HG03097 (cell line): Measurements from ENCODE around the gene TENM4.
"Not testable (repeated sequence)": the region's sequence is repeated elsewhere in the genome, so short reads cannot be mapped to it uniquely, and the experiment has no call there.

Experiments used
- ATAC-seq: cut with Tn5 transposase; IDR thresholded peaks from one replicate; pipeline ENCODE4 v1.9.1; 2021; ENCODE audit not compliant: unreplicated experiment, low FRiP score

Gene TENM4

GRCh38 chr11:78612721-78613377 lies 828.0 kb downstream of the TENM4 start:
- ATAC-seq = no peak

DNA sequence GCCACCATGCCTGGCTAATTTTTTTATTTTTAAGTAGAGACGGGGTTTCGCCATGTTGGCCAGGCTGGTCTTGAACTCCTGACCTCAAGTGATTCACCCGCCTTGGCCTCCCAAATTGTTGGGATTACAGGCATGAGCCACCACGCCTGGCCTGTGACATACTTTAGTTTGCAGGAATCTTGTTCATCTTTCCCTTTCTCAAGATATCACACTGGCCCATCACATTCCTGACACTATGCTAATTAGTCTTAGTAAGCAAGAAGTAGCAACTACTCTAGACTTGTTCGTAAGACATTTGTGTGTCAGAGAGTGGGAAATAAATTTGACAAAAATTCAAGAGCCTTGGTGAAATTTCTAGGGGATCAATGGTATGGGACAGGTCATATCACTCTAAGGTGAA lies 831.5 kb downstream of the TENM4 start:
- ATAC-seq = not testable (repeated sequence)

- no peak for ATAC-seq
These were observed 833.1 kb downstream of the TENM4 start for GRCh38 chr11:78607696-78608095.

DNA sequence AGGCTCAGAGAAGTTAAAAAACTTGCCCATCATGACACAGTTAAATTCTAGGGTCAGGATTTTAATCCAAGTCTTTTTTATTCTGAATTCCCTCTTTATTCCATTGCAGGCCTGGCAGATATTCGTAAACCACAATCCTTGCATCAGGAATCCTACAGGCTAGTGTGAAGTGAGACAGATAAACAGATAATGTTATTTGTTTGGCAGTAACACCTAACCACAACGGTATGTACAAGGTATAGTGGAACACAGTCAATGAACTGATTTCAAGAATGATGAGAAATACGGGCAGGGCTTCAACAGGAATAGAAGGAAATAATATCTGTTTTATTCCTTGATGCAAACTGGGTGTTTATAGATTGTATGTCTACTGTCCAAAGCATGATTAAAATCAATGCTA lies 834.2 kb downstream of the TENM4 start:
- ATAC-seq = no peak

DNA sequence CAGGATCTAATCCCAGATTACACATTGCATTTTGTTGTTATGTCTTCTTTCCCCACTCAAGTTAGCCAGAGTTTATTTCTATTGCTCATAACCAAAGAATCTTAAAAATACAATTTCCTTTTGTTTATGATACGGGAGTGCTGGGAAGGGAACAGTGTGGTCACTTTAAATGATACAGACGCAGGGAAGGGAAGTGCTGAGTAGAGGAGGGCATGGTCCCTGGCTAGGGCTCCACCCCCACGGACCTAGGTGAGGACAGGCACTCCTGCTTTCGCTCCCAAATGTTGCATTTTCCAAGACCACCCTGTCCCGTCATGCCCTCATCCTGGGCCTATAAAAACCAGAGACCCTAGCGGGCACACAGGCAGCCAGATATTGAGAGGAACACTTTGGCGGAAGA lies 835.5 kb downstream of the TENM4 start:
- no peak for ATAC-seq

- no peak for ATAC-seq
These were observed 837.0 kb downstream of the TENM4 start for GRCh38 chr11:78603792-78604191.
